Keratinocyte (primary cell): ENCODE measurements around the gene RBM46. TPM values are rescaled to one million over a fixed set of nuclear protein-coding genes. Genes with fewer than 3 reads are reported as not detected.

Experiments used
- DNase-seq: peaks from one replicate; pipeline ENCODE4 v3.0.0-alpha.2; 2011; ENCODE audit warnings: low read depth, missing footprints, low spot score
- FAIRE-seq: peaks from 2 replicates; lab custom pipeline; 2011; peaks lifted over from hg19 to GRCh38; lab: Jason Lieb, UNC
- H2AFZ ChIP-seq: 2 replicates; pipeline ENCODE4 v1.6.0; 2012; ENCODE audit warnings: low read length, control low read depth, inconsistent platforms; ENCODE audit not compliant: control insufficient read depth
- H3K27ac ChIP-seq: 2 replicates; pipeline ENCODE4 v1.5.1; 2011; ENCODE audit warnings: low read length; ENCODE audit not compliant: control insufficient read depth, insufficient read depth
- H3K27me3 ChIP-seq: 3 replicates; pipeline ENCODE4 v1.6.0; 2011; ENCODE audit warnings: low read length; ENCODE audit not compliant: control insufficient read depth, insufficient read depth; ENCODE audit errors: extremely low read depth
- H3K36me3 ChIP-seq, 2 experiments: 2 replicates in 1 of 2; 3 replicates in 1 of 2; pipeline ENCODE4 v1.5.1; 2011; ENCODE audit warnings: low read length in 2 of 2, mild to moderate bottlenecking in 1 of 2; ENCODE audit not compliant: control insufficient read depth in 2 of 2, insufficient read depth in 2 of 2; ENCODE audit errors: extremely low read depth in 1 of 2
- H3K4me1 ChIP-seq: 3 replicates; pipeline ENCODE4 v1.5.1; 2011; ENCODE audit warnings: low read length; ENCODE audit not compliant: control insufficient read depth, insufficient read depth; ENCODE audit errors: extremely low read depth
- H3K4me2 ChIP-seq: 3 replicates; pipeline ENCODE4 v1.6.0; 2011; ENCODE audit warnings: low read depth, low read length; ENCODE audit not compliant: control insufficient read depth, insufficient read depth; ENCODE audit errors: extremely low read depth
- H3K4me3 ChIP-seq, 3 experiments: fragments of 200-600 bp in 1 of 3; sonication (generic) in 1 of 3; 2 replicates in 2 of 3; 3 replicates in 1 of 3; pipeline ENCODE4 v1.5.1; 2011 to 2016; ENCODE audit warnings: low read length in 3 of 3, mild to moderate bottlenecking in 3 of 3, control low read depth in 2 of 3, inconsistent platforms in 1 of 3, low read depth in 1 of 3, mixed read lengths in 1 of 3, mixed run types in 1 of 3, moderate library complexity in 1 of 3; ENCODE audit not compliant: control insufficient read depth in 2 of 3, insufficient read depth in 2 of 3; ENCODE audit errors: extremely low read depth in 1 of 3
- H3K79me2 ChIP-seq: 2 replicates; pipeline ENCODE4 v1.6.0; 2012; ENCODE audit warnings: low read length; ENCODE audit not compliant: control insufficient read depth, insufficient read depth
- H3K9ac ChIP-seq: 3 replicates; pipeline ENCODE4 v1.6.0; 2011; ENCODE audit warnings: low read length; ENCODE audit not compliant: control insufficient read depth, insufficient read depth; ENCODE audit errors: extremely low read depth
- H3K9me1 ChIP-seq: 3 replicates; pipeline ENCODE4 v1.6.0; 2011; ENCODE audit warnings: low read length; ENCODE audit not compliant: control insufficient read depth, insufficient read depth; ENCODE audit errors: extremely low read depth
- H3K9me3 ChIP-seq: 2 replicates; pipeline ENCODE4 v1.5.1; 2012; ENCODE audit warnings: low read depth, low read length; ENCODE audit not compliant: control insufficient read depth
- H4K20me1 ChIP-seq: 3 replicates; pipeline ENCODE4 v1.6.0; 2011; ENCODE audit warnings: low read length; ENCODE audit not compliant: control insufficient read depth, insufficient read depth; ENCODE audit errors: extremely low read depth
- EZH2 ChIP-seq: IDR thresholded peaks from one replicate; pipeline ENCODE4 v1.6.1; 2012; ENCODE audit warnings: inconsistent platforms, mild to moderate bottlenecking, low read length, moderate library complexity
- dilution Hi-C: fragments of 300-500 bp; cut with MboI; formaldehyde crosslinking; loops from one replicate; pipeline ENCODE4 v1.7.0; 2020; ENCODE audit warnings: low sequenced_read_pairs; ENCODE audit not compliant: extremely low pct_ligation_motif_present
- polyA plus RNA-seq, 5 experiments: library from polyadenylated mRNA; depleted of rRNA in 3 of 5; stranded (reverse) in 3 of 5; stranded (forward) in 1 of 5; unstranded in 1 of 5; fragments of >200 nt; gene quantifications; 1 replicate in 1 of 5; 2 replicates in 3 of 5; 3 replicates in 1 of 5; pipeline versions ENCODE4 v1.2.1 to v1.2.3, GENCODE V29; 2011 to 2012; ENCODE audit warnings: missing spikeins in 2 of 5, low read depth in 1 of 5, low replicate concordance in 1 of 5
- TF ChIP-seq, protein P1 (sequence below), 3 experiments: IDR thresholded peaks in 1 of 3; conservative IDR thresholded peaks in 1 of 3; optimal IDR thresholded peaks in 1 of 3; 2 replicates in 2 of 3; 3 replicates in 1 of 3; pipeline versions ENCODE3 to v1.5.1; 2011; ENCODE audit warnings: low read length in 3 of 3, mild to moderate bottlenecking in 3 of 3, moderate library complexity in 2 of 3, control low read depth in 1 of 3, inconsistent platforms in 1 of 3; ENCODE audit not compliant: insufficient read depth in 2 of 3; ENCODE audit errors: extremely low read depth in 1 of 3

RBM46 gene
- polyA plus RNA-seq, 1 donor (not counting 4 experiments of a cell fraction or from before 2014, with no cell fraction given), result 0.04 TPM

DNA sequence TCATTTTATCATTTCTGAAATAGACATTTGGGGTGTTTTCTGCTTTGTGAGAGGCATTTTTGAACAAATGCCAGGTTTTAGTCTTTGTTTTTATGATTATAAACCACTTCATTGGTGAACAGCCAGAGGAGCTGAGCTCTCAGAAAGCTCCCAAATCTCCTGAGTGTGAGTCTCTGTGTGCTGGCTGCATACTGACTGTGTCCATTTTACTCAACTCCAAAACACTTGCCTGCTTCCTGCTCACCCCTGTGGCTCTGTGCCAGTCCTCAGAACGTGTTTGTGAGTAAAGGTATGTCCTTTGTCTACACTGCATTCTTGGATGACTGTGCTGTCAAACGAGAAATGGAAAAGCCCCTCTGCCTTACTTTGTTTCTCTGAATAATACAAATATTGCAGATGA, 42.6 kb upstream of the RBM46 start:
- DNase-seq (peak; percentile 67), FAIRE-seq (peak; percentile 86)
- Histone ChIP-seq H4K20me1 (no peaks in the 10 kb centered on the region), H3K4me2 (peak overlapping the region; percentile 35), H3K4me3 (no peak overlapping the region), H3K9ac (peak overlapping the region; percentile 22), H3K27me3 (peaks cover 17% of the 10 kb centered on the region), H3K4me1 (peaks cover 22% of the 10 kb centered on the region), H3K9me3 (no peaks in the 10 kb centered on the region), H3K27ac (peak overlapping the region; percentile 42), H3K9me1 (no peaks in the 10 kb centered on the region), H3K79me2 (no peaks in the 10 kb centered on the region), H3K36me3 (no peaks in the 10 kb centered on the region), H2AFZ (peak overlapping the region; percentile 5)
- dilution Hi-C loops, result no loop called here
- TF ChIP-seq EZH2, result no peak
- TF ChIP-seq, protein P1, sequence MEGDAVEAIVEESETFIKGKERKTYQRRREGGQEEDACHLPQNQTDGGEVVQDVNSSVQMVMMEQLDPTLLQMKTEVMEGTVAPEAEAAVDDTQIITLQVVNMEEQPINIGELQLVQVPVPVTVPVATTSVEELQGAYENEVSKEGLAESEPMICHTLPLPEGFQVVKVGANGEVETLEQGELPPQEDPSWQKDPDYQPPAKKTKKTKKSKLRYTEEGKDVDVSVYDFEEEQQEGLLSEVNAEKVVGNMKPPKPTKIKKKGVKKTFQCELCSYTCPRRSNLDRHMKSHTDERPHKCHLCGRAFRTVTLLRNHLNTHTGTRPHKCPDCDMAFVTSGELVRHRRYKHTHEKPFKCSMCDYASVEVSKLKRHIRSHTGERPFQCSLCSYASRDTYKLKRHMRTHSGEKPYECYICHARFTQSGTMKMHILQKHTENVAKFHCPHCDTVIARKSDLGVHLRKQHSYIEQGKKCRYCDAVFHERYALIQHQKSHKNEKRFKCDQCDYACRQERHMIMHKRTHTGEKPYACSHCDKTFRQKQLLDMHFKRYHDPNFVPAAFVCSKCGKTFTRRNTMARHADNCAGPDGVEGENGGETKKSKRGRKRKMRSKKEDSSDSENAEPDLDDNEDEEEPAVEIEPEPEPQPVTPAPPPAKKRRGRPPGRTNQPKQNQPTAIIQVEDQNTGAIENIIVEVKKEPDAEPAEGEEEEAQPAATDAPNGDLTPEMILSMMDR (optimal IDR thresholded peaks at IDR 0.05 in 1 of 3, IDR thresholded peaks at IDR 0.05 in 1 of 3, conservative IDR thresholded peaks at IDR 0.05 in 1 of 3; ENCODE audit: extremely low read depth in 1 of 3, insufficient read depth in 2 of 3, low read length in 3 of 3), result no peak

DNA sequence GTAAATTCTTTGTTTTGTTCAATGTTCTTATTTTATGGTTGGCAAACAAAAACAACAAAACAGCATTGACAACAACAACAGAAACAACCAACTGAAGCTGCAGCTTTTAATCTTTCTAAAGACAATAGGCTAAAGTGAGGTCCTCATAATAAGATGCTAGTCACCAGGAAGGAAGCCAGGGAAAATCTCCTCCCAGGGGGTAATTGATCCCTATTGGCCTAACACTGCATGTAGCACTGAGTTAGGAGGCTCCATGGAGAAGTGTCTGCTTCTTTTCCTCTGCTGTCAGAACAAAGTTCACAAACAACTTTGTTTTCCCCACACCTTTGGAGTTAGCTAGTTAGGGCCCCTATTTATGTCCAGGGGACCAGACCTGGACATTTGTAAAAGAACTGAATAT, 42.0 kb upstream of the RBM46 start:
- TF ChIP-seq, protein P1 (optimal IDR thresholded peaks at IDR 0.05 in 1 of 3, IDR thresholded peaks at IDR 0.05 in 1 of 3, conservative IDR thresholded peaks at IDR 0.05 in 1 of 3; ENCODE audit: extremely low read depth in 1 of 3, insufficient read depth in 2 of 3, low read length in 3 of 3), result no peak
- TF ChIP-seq EZH2, result no peak
- no peak overlapping the region for H3K4me3 ChIP-seq
- no peaks in the 10 kb centered on the region for H3K79me2 ChIP-seq
- no peaks in the 10 kb centered on the region for H3K36me3 ChIP-seq
- H3K4me2 ChIP-seq, result peak overlapping the region; percentile 25
- H3K27ac ChIP-seq, result peak overlapping the region; percentile 39
- H3K9me3 ChIP-seq, result no peaks in the 10 kb centered on the region
- H2AFZ ChIP-seq, result no peak overlapping the region
- H3K4me1 ChIP-seq, result peaks cover 23% of the 10 kb centered on the region
- no peaks in the 10 kb centered on the region for H4K20me1 ChIP-seq
- H3K27me3 ChIP-seq, result peaks cover 23% of the 10 kb centered on the region
- H3K9ac ChIP-seq, result no peak overlapping the region
- no peak for DNase-seq
- FAIRE-seq, result no peak
- H3K9me1 ChIP-seq, result no peaks in the 10 kb centered on the region
- dilution Hi-C loops, result no loop called here
